Measurements from ENCODE around the gene MRPS18A.

- no peak for TF ChIP-seq EZH2 (IDR thresholded peaks at IDR 0.05; ENCODE audit: borderline replicate concordance, insufficient read depth, low read depth, low read length, poor library complexity, severe bottlenecking)
- no peak for TF ChIP-seq CTCF (IDR thresholded peaks at IDR 0.05)
Observed at GRCh38 chr6:43670623-43670986, 17.0 kb downstream of the MRPS18A start.

All from B cell (primary cell).